SK-N-SH (cell line): ENCODE measurements around the gene STIM2. TPM values are rescaled to one million over a fixed set of nuclear protein-coding genes. Genes with fewer than 3 reads are reported as not detected.

ENCODE experiments used
- CTCF ChIA-PET: fragments of 300-600, 350-600 bp; formaldehyde crosslinking; extraction: SDS; loops from one replicate; lab custom pipeline; 2021; lab: Yijun Ruan, JAX
- POLR2A ChIA-PET: fragments of 350-600 bp; sonication (Branson Sonifier 250); formaldehyde crosslinking; extraction: SDS; loops from one replicate; lab custom pipeline; 2020; ENCODE audit warnings: antibody characterized with exemption, inconsistent platforms; lab: Yijun Ruan, JAX
- DNase-seq: peaks from one replicate; pipeline ENCODE4 v3.0.0; 2012
- H2AFZ ChIP-seq: fragments of 200-600 bp; sonication (generic); 2 replicates; pipeline ENCODE4 v1.8.1; 2016; ENCODE audit warnings: antibody characterized with exemption, mild to moderate bottlenecking, low read depth
- H3F3A ChIP-seq: fragments of 200-600 bp; sonication (generic); replicated peaks from 2 replicates; pipeline ENCODE3; 2016; ENCODE audit warnings: antibody characterized with exemption, mild to moderate bottlenecking; ENCODE audit not compliant: insufficient read depth
- H3K27ac ChIP-seq, 2 experiments: fragments of 200-500 bp in 1 of 2; fragments of 200-600 bp in 1 of 2; sonication (Bioruptor generic) in 1 of 2; sonication (generic), shearing (Covaris generic) in 1 of 2; 2 replicates each; pipeline versions ENCODE4 v1.5.1 to v1.6.1; 2014 to 2016; ENCODE audit warnings: low read depth in 2 of 2, inconsistent platforms in 1 of 2, low read length in 1 of 2, mild to moderate bottlenecking in 1 of 2, mixed read lengths in 1 of 2
- H3K27me3 ChIP-seq: fragments of 200-600 bp; sonication (generic), shearing (Covaris generic); 2 replicates; pipeline ENCODE4 v1.6.1; 2016; ENCODE audit warnings: mixed run types; ENCODE audit not compliant: insufficient read depth
- H3K36me3 ChIP-seq, 2 experiments: fragments of 200-500 bp in 1 of 2; fragments of 200-600 bp in 1 of 2; sonication (Bioruptor generic) in 1 of 2; sonication (generic) in 1 of 2; replicated peaks in 1 of 2; 2 replicates each; pipeline versions ENCODE3 to v1.5.1; 2014 to 2016; ENCODE audit warnings: low read length in 1 of 2, mild to moderate bottlenecking in 1 of 2; ENCODE audit not compliant: insufficient read depth in 2 of 2, control insufficient read depth in 1 of 2
- H3K4me1 ChIP-seq, 2 experiments: fragments of 200-500 bp in 1 of 2; fragments of 200-600 bp in 1 of 2; sonication (Bioruptor generic) in 1 of 2; sonication (generic), shearing (Covaris generic) in 1 of 2; 2 replicates each; pipeline versions ENCODE4 v1.5.1 to v1.6.1; 2014 to 2016; ENCODE audit warnings: low read depth in 1 of 2, low read length in 1 of 2, mixed run types in 1 of 2; ENCODE audit not compliant: insufficient read depth in 2 of 2, control insufficient read depth in 1 of 2
- H3K4me2 ChIP-seq: fragments of 200-600 bp; sonication (generic), shearing (Covaris generic); 2 replicates; pipeline ENCODE4 v1.6.1; 2017; ENCODE audit warnings: mixed run types
- H3K4me3 ChIP-seq, 2 experiments: fragments of 200-500 bp in 1 of 2; fragments of 200-600 bp in 1 of 2; sonication (Bioruptor generic) in 1 of 2; sonication (generic), shearing (Covaris generic) in 1 of 2; 2 replicates each; pipeline versions ENCODE4 v1.5.1 to v1.8.1; 2014 to 2016; ENCODE audit warnings: low read depth in 2 of 2, inconsistent platforms in 1 of 2, low read length in 1 of 2, mild to moderate bottlenecking in 1 of 2, mixed read lengths in 1 of 2, moderate library complexity in 1 of 2
- H3K79me2 ChIP-seq: fragments of 200-600 bp; sonication (generic); 2 replicates; pipeline ENCODE4 v1.8.1; 2017; ENCODE audit warnings: mild to moderate bottlenecking; ENCODE audit not compliant: insufficient read depth
- H3K9ac ChIP-seq: fragments of 200-600 bp; sonication (generic); 2 replicates; pipeline ENCODE4 v1.6.1; 2017; ENCODE audit warnings: mixed run types
- H3K9me2 ChIP-seq: fragments of 200-600 bp; sonication (generic); 2 replicates; pipeline ENCODE4 v1.6.1; 2017; ENCODE audit warnings: mixed run types
- H3K9me3 ChIP-seq: fragments of 200-600 bp; sonication (generic); 2 replicates; pipeline ENCODE4 v1.6.1; 2017; ENCODE audit warnings: mixed run types, mild to moderate bottlenecking, moderate library complexity
- H4K20me1 ChIP-seq: fragments of 200-600 bp; sonication (generic); 2 replicates; pipeline ENCODE4 v1.6.1; 2017; ENCODE audit warnings: mild to moderate bottlenecking, mixed run types; ENCODE audit not compliant: insufficient read depth
- CTCF ChIP-seq: fragments of 200-600 bp; sonication (generic); IDR thresholded peaks from 2 replicates; pipeline ENCODE4 v1.6.1; 2017; ENCODE audit warnings: antibody characterized with exemption, mild to moderate bottlenecking, moderate library complexity
- EP300 ChIP-seq, 2 experiments: IDR thresholded peaks; 2 replicates each; pipeline versions ENCODE4 v1.4.0 to v1.6.1; 2012; ENCODE audit warnings: borderline replicate concordance in 1 of 2, low read depth in 1 of 2, low read length in 1 of 2
- FOSL2 ChIP-seq: IDR thresholded peaks from 2 replicates; pipeline ENCODE4 v1.4.0; 2012; ENCODE audit warnings: low read depth, mild to moderate bottlenecking, moderate library complexity, borderline replicate concordance
- FOXJ3 ChIP-seq: sonication (generic); formaldehyde crosslinking; IDR thresholded peaks from 2 replicates; pipeline ENCODE4 v1.5.1; 2020; ENCODE audit warnings: mild to moderate bottlenecking, missing genetic modification reagents
- GATA2 ChIP-seq: sonication (generic); formaldehyde crosslinking; IDR thresholded peaks from 2 replicates; pipeline ENCODE4 v1.5.0; 2020; ENCODE audit warnings: mild to moderate bottlenecking, missing genetic modification reagents
- JUND ChIP-seq: IDR thresholded peaks from 2 replicates; pipeline ENCODE4 v1.4.0; 2012
- MEF2A ChIP-seq: IDR thresholded peaks from 2 replicates; pipeline ENCODE4 v1.4.0; 2012; ENCODE audit warnings: low read depth, borderline replicate concordance
- NFIC ChIP-seq: IDR thresholded peaks from 2 replicates; pipeline ENCODE4 v1.4.0; 2012; ENCODE audit warnings: borderline replicate concordance
- NRF1 ChIP-seq: IDR thresholded peaks from 2 replicates; pipeline ENCODE4 v1.6.1; 2012; ENCODE audit warnings: low read depth, mild to moderate bottlenecking, low read length
- RAD21 ChIP-seq: IDR thresholded peaks from 2 replicates; pipeline ENCODE4 v1.6.1; 2012; ENCODE audit warnings: mild to moderate bottlenecking, low read length
- RFX5 ChIP-seq: IDR thresholded peaks from 2 replicates; pipeline ENCODE4 v1.6.1; 2012; ENCODE audit warnings: mild to moderate bottlenecking, improper control_type of control experiment, low read length
- RXRA ChIP-seq: IDR thresholded peaks from 2 replicates; pipeline ENCODE4 v1.4.0; 2012; ENCODE audit warnings: low read depth, mild to moderate bottlenecking, borderline replicate concordance
- SIN3A ChIP-seq: IDR thresholded peaks from 2 replicates; pipeline ENCODE4 v1.6.1; 2012; ENCODE audit warnings: low read depth, mild to moderate bottlenecking, low read length, moderate library complexity, borderline replicate concordance
- TCF12 ChIP-seq: IDR thresholded peaks from 2 replicates; pipeline ENCODE4 v1.4.0; 2012
- TEAD4 ChIP-seq: IDR thresholded peaks from 2 replicates; pipeline ENCODE4 v1.4.0; 2012; ENCODE audit warnings: mild to moderate bottlenecking, borderline replicate concordance; ENCODE audit not compliant: insufficient read depth
- USF1 ChIP-seq: IDR thresholded peaks from 2 replicates; pipeline ENCODE4 v1.4.0; 2012; ENCODE audit warnings: low read depth, borderline replicate concordance
- WGBS: methylation state at CpG from one replicate; pipeline ENCODE4 v1.1.6; 2017; ENCODE audit warnings: low lambda C conversion rate; 5-methylcytosine and 5-hydroxymethylcytosine counted together
- polyA plus RNA-seq, 3 experiments: library from polyadenylated mRNA; depleted of rRNA; stranded (reverse); fragments of >200 nt; gene quantifications; 2 replicates each; pipeline ENCODE4 v1.2.3, GENCODE V29; 2012
- TF ChIP-seq, protein P1 (sequence below): IDR thresholded peaks from 2 replicates; pipeline ENCODE4 v1.6.1; 2012; ENCODE audit warnings: mild to moderate bottlenecking, low read depth, low read length, moderate library complexity
- TF ChIP-seq, protein P2 (sequence below): fragments of 150-350 bp; IDR thresholded peaks from 2 replicates; pipeline ENCODE4 v1.6.1; 2016; ENCODE audit warnings: mild to moderate bottlenecking, low read depth, low read length

The STIM2 gene
- polyA plus RNA-seq, 1 of the 3 experiments (the other 2 are of a cell fraction): 14.7 TPM

DNA sequence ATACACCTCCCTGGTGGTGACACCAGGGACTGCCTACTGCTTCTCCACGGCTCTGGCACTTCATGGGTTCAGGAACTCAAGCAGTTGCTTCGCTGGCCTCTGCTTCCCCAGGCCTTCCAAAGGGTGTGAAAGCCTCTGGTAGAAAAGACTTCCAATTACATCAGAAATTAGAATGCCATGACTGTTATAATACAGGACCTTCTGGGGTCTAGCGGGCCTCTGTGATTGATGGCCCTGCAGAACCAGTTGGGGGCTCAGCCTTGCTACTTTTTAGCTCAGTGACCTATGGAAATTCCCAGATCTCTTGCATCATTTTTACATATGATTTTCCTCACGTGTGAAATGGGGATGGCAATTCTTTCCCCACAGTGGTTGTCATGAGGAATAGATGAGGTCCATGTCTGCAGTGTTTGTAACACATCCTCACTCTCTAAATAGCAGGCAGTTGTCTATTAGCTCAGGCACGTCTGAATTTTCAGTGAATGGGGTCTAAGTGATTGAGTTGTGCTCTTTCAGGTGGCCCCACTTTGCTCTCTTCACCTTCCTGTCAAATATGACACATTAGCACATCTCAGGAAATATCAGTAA is 198.3 kb downstream of the STIM2 start:
- Histone ChIP-seq H3K27ac (no peak overlapping the region), H3F3A (no peaks in the 10 kb centered on the region), H3K9ac (no peak overlapping the region), H3K79me2 (no peaks in the 10 kb centered on the region), H2AFZ (no peak overlapping the region), H3K4me3 (no peak overlapping the region), H3K4me2 (no peak overlapping the region), H3K4me1 (no peaks in the 10 kb centered on the region), H4K20me1 (no peaks in the 10 kb centered on the region), H3K27me3 (peaks cover 40% of the 10 kb centered on the region), H3K9me3 (no peaks in the 10 kb centered on the region), H3K36me3 (no peaks in the 10 kb centered on the region), H3K9me2 (no peaks in the 10 kb centered on the region)
- no peak for TF ChIP-seq CTCF
- TF ChIP-seq, protein P1, sequence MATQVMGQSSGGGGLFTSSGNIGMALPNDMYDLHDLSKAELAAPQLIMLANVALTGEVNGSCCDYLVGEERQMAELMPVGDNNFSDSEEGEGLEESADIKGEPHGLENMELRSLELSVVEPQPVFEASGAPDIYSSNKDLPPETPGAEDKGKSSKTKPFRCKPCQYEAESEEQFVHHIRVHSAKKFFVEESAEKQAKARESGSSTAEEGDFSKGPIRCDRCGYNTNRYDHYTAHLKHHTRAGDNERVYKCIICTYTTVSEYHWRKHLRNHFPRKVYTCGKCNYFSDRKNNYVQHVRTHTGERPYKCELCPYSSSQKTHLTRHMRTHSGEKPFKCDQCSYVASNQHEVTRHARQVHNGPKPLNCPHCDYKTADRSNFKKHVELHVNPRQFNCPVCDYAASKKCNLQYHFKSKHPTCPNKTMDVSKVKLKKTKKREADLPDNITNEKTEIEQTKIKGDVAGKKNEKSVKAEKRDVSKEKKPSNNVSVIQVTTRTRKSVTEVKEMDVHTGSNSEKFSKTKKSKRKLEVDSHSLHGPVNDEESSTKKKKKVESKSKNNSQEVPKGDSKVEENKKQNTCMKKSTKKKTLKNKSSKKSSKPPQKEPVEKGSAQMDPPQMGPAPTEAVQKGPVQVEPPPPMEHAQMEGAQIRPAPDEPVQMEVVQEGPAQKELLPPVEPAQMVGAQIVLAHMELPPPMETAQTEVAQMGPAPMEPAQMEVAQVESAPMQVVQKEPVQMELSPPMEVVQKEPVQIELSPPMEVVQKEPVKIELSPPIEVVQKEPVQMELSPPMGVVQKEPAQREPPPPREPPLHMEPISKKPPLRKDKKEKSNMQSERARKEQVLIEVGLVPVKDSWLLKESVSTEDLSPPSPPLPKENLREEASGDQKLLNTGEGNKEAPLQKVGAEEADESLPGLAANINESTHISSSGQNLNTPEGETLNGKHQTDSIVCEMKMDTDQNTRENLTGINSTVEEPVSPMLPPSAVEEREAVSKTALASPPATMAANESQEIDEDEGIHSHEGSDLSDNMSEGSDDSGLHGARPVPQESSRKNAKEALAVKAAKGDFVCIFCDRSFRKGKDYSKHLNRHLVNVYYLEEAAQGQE: no peak
- no peak for TF ChIP-seq SIN3A
- TF ChIP-seq RFX5: no peak
- TF ChIP-seq JUND: no peak
- no peak for TF ChIP-seq MEF2A
- TF ChIP-seq FOSL2: no peak
- DNase-seq: no peak
- POLR2A ChIA-PET: no interaction called here
- 11% methylated on average over 5 of the region's 5 CpGs for WGBS
- CTCF ChIA-PET: interaction anchor here (1.0 kb wide), 1 partner anchor 259 kb away, joined by 3 read pairs; no protein-coding TSS in a partner anchor

- no peaks in the 10 kb centered on the region for H4K20me1 ChIP-seq
- POLR2A ChIA-PET: no interaction called here
- no peak overlapping the region for H3K27ac ChIP-seq
- peaks cover 35% of the 10 kb centered on the region for H3K27me3 ChIP-seq
- DNase-seq: no peak
- no peak overlapping the region for H2AFZ ChIP-seq
- no peaks in the 10 kb centered on the region for H3K4me1 ChIP-seq
- H3K9me3 ChIP-seq: no peaks in the 10 kb centered on the region
- H3K4me2 ChIP-seq: no peak overlapping the region
- H3K79me2 ChIP-seq: no peaks in the 10 kb centered on the region
- CTCF ChIA-PET: no interaction called here
- H3F3A ChIP-seq: no peaks in the 10 kb centered on the region
- H3K9ac ChIP-seq: no peak overlapping the region
- TF ChIP-seq NFIC (no peak), RAD21 (no peak), CTCF (no peak), TEAD4 (no peak), USF1 (no peak), EP300 (IDR thresholded peaks at IDR 0.05; ENCODE audit: borderline replicate concordance in 1 of 2, low read depth in 1 of 2, low read length in 1 of 2) (no peak), NRF1 (no peak), TCF12 (no peak), RXRA (no peak), GATA2 (CRISPR knock-in tag) (no peak), FOXJ3 (CRISPR knock-in tag) (no peak)
- TF ChIP-seq, protein P2, sequence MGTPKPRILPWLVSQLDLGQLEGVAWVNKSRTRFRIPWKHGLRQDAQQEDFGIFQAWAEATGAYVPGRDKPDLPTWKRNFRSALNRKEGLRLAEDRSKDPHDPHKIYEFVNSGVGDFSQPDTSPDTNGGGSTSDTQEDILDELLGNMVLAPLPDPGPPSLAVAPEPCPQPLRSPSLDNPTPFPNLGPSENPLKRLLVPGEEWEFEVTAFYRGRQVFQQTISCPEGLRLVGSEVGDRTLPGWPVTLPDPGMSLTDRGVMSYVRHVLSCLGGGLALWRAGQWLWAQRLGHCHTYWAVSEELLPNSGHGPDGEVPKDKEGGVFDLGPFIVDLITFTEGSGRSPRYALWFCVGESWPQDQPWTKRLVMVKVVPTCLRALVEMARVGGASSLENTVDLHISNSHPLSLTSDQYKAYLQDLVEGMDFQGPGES: no peak
- no peaks in the 10 kb centered on the region for H3K9me2 ChIP-seq
- no peaks in the 10 kb centered on the region for H3K36me3 ChIP-seq
- WGBS: 9% methylated on average over 5 of the region's 5 CpGs
- no peak overlapping the region for H3K4me3 ChIP-seq
Measured at GRCh38 chr4:27059446-27059845, 198.8 kb downstream of the STIM2 start.
